PC-9 (cell line): ENCODE measurements around the gene TMEM131L.

Experiments used
- CTCF ChIP-seq: fragments of 200-600 bp; sonication (generic); conservative IDR thresholded peaks from 2 replicates; pipeline ENCODE4 v1.6.1; 2017; ENCODE audit warnings: mixed run types, antibody characterized with exemption, mild to moderate bottlenecking, moderate library complexity
- EZH2 ChIP-seq: fragments of 200-600 bp; sonication (generic); IDR thresholded peaks from 2 replicates; pipeline ENCODE4 v1.8.0; 2017; ENCODE audit warnings: antibody characterized with exemption, low read depth

GRCh38 chr4:153603835-153604234 is 137.7 kb downstream of the TMEM131L start:
- TF ChIP-seq CTCF = no peak
- TF ChIP-seq EZH2 = no peak
